ENCODE data around the gene RBMS1.

The RBMS1 gene

GRCh38 chr2:160358046-160358445, 135.6 kb downstream of the RBMS1 start:
- no peak overlapping the region for H3K27ac Mint-ChIP-seq
- H3K4me3 Mint-ChIP-seq: no peak overlapping the region
- DNase-seq (no peak), ATAC-seq (no peak)
- H3K27me3 Mint-ChIP-seq: no peaks in the 10 kb centered on the region
- peaks cover 46% of the 10 kb centered on the region for H3K4me1 Mint-ChIP-seq
- H3K9me3 Mint-ChIP-seq: no peaks in the 10 kb centered on the region
- H3K36me3 Mint-ChIP-seq (ENCODE audit: low read depth): peaks cover 9% of the 10 kb centered on the region

DNA sequence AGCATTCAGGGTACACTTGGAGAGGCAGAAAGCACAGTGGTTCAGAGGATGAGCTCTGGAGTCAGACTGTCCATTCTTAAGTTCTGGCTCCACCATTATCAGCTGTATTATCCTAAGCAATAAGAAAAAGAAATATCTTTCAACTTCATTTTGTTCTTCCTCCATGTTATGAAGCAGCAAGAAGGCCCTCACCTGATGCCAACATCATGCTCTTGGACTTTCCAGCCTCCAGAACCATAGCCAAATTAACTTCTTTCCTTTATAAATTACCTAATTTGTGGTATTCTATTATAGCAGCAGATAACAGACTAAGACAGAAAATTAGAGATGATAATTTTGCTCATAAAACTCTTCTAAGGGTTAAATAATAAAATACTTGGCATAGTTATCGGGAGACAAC, 137.1 kb downstream of the RBMS1 start:
- Mint-ChIP-seq H3K4me1 (peaks cover 56% of the 10 kb centered on the region), H3K9me3 (no peaks in the 10 kb centered on the region), H3K27me3 (no peaks in the 10 kb centered on the region), H3K4me3 (no peak overlapping the region), H3K36me3 (ENCODE audit: low read depth) (peaks cover 8% of the 10 kb centered on the region), H3K27ac (no peak overlapping the region)
- no peak for DNase-seq
- no peak for ATAC-seq

GRCh38 chr2:160355080-160355479, 138.5 kb downstream of the RBMS1 start:
- H3K4me3 Mint-ChIP-seq: no peak overlapping the region
- DNase-seq (no peak), ATAC-seq (no peak)
- no peaks in the 10 kb centered on the region for H3K9me3 Mint-ChIP-seq
- H3K27ac Mint-ChIP-seq: no peak overlapping the region
- H3K4me1 Mint-ChIP-seq: peaks cover 53% of the 10 kb centered on the region
- H3K36me3 Mint-ChIP-seq (ENCODE audit: low read depth): peaks cover 8% of the 10 kb centered on the region
- no peaks in the 10 kb centered on the region for H3K27me3 Mint-ChIP-seq

GRCh38 chr2:160354677-160355076, 138.9 kb downstream of the RBMS1 start:
- DNase-seq: no peak
- no peaks in the 10 kb centered on the region for H3K27me3 Mint-ChIP-seq
- H3K9me3 Mint-ChIP-seq: no peaks in the 10 kb centered on the region
- H3K36me3 Mint-ChIP-seq (ENCODE audit: low read depth): peaks cover 8% of the 10 kb centered on the region
- peak overlapping the region; percentile 21 for H3K27ac Mint-ChIP-seq
- no peak for ATAC-seq
- H3K4me1 Mint-ChIP-seq: peaks cover 53% of the 10 kb centered on the region
- no peak overlapping the region for H3K4me3 Mint-ChIP-seq

DNA sequence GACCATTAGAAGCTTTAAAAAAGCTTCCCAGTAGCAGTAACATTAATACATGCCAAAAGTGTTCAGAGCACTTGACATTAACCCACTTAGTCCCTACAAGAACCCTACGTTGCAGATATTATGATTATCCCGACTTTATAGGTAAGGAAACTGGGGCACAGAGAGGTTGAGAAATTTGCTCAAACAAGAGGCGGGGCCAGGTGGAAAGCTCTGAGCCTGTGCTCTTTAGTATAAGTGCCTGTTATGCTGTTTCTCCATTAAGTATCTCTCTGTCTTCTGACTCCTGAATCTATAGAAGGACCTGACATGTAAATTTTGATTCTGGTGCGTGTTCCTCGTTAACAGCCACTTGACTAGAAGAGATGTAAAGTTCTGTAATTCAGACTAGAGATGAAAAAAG, 139.8 kb downstream of the RBMS1 start:
- Mint-ChIP-seq H3K9me3 (no peaks in the 10 kb centered on the region), H3K27me3 (no peaks in the 10 kb centered on the region), H3K4me1 (peaks cover 53% of the 10 kb centered on the region), H3K27ac (no peak overlapping the region), H3K4me3 (no peak overlapping the region), H3K36me3 (ENCODE audit: low read depth) (peaks cover 8% of the 10 kb centered on the region)
- DNase-seq (no peak), ATAC-seq (no peak)

- Mint-ChIP-seq H3K9me3 (no peaks in the 10 kb centered on the region), H3K4me3 (no peak overlapping the region), H3K36me3 (ENCODE audit: low read depth) (peaks cover 8% of the 10 kb centered on the region), H3K27ac (no peak overlapping the region), H3K27me3 (no peaks in the 10 kb centered on the region), H3K4me1 (peaks cover 57% of the 10 kb centered on the region)
- DNase-seq (no peak), ATAC-seq (peak; percentile 56)
Measured at GRCh38 chr2:160353166-160353565, 140.4 kb downstream of the RBMS1 start.

DNA sequence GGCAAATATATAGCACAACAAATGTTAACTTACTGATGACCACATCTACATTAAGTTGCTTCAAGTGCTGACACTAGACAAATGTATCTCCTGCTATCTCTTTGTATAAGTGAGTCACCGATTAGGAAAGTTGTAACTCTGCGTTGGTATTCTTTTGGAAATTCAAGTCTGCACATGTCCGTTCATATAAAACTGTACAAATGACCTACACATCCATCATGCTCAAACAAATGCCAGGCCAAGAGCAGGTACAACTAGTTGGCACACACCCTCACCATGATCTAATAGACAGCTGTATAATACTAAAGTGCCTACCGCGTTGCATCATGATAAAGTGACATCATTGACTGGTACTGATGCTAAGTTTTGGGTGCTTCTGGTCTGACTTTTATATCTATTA, 141.1 kb downstream of the RBMS1 start:
- H3K4me1 Mint-ChIP-seq: peaks cover 60% of the 10 kb centered on the region
- no peaks in the 10 kb centered on the region for H3K27me3 Mint-ChIP-seq
- H3K4me3 Mint-ChIP-seq: no peak overlapping the region
- no peak for ATAC-seq
- no peak for DNase-seq
- H3K9me3 Mint-ChIP-seq: no peaks in the 10 kb centered on the region
- peaks cover 3% of the 10 kb centered on the region for H3K36me3 Mint-ChIP-seq (ENCODE audit: low read depth)
- H3K27ac Mint-ChIP-seq: no peak overlapping the region

- H3K27ac Mint-ChIP-seq: peak overlapping the region; percentile 25
- no peak overlapping the region for H3K4me3 Mint-ChIP-seq
- peaks cover 65% of the 10 kb centered on the region for H3K4me1 Mint-ChIP-seq
- peak; percentile 58 for ATAC-seq
- H3K27me3 Mint-ChIP-seq: no peaks in the 10 kb centered on the region
- H3K36me3 Mint-ChIP-seq (ENCODE audit: low read depth): peaks cover 2% of the 10 kb centered on the region
- DNase-seq: no peak
- H3K9me3 Mint-ChIP-seq: no peaks in the 10 kb centered on the region
Measured at GRCh38 chr2:160351956-160352355, 141.7 kb downstream of the RBMS1 start.

- Mint-ChIP-seq H3K4me1 (peaks cover 71% of the 10 kb centered on the region), H3K27ac (no peak overlapping the region), H3K27me3 (no peaks in the 10 kb centered on the region), H3K36me3 (ENCODE audit: low read depth) (peaks cover 2% of the 10 kb centered on the region), H3K9me3 (peaks cover 2% of the 10 kb centered on the region), H3K4me3 (no peak overlapping the region)
- ATAC-seq: no peak
- no peak for DNase-seq
Measured at GRCh38 chr2:160349306-160349705, 144.3 kb downstream of the RBMS1 start.

DNA sequence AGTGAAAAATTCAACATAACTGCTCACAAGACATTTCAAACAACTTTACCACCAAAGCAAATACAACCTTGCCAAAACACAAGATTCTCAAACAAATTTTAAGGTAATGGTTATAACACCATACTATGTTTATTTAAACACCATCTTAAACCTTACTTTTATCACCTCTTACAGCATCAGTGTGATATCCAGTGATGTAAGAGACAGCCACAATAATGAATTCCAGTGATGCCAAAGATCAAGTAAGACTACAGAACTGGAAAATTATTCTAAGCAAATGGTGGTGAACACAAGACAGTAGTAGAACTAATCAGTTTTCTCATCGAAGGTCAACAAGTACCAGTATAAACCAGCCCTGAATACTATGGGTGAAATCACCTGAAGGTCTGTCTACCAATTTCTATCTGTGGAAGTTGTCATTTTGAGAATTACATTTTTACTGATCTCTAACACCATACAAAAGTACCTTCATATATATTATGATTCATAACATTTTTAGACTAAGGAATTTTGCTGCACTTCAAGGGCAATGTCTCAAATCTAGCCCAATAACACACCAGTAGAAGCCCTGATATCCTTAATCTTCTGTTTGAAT, 146.2 kb downstream of the RBMS1 start:
- peaks cover 68% of the 10 kb centered on the region for H3K4me1 Mint-ChIP-seq
- no peaks in the 10 kb centered on the region for H3K27me3 Mint-ChIP-seq
- no peak overlapping the region for H3K27ac Mint-ChIP-seq
- H3K9me3 Mint-ChIP-seq: peaks cover 3% of the 10 kb centered on the region
- no peak for DNase-seq
- peak; percentile 30 for ATAC-seq
- peaks cover 3% of the 10 kb centered on the region for H3K36me3 Mint-ChIP-seq (ENCODE audit: low read depth)
- H3K4me3 Mint-ChIP-seq: no peak overlapping the region

DNA sequence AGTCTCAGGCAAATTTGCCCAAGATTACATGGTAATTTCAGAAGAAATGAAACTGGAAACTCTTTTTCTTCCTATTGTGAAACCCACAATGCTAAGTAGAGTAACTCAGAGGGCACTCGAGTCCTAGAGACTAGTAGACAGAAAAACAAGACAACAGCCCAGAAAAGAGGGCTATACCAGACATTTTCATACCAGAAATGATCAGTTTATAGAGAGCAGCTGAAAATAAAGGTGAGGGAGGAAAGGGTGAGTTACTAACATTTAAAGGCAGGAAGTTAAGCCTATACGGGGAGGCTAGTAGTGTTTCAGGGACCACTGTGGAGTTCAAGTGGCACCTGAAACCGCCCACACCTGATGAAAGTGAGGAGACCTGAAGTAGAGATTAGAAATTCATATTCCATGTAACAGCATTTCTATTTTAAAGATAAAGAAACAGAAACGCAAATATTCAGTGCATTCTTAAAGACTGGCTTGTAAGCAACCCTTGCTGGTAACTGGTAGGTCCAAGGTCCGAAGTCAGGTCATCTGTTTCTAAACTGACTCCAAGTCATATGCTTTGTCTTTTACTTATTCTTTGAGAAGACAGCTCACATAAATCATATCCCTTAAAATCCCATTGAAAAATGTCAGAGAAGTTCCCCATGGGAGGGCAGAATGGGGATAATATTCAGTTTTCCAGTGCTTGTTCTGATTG, 148.4 kb downstream of the RBMS1 start:
- ATAC-seq: peak; percentile 76
- peaks cover 3% of the 10 kb centered on the region for H3K36me3 Mint-ChIP-seq (ENCODE audit: low read depth)

DNA sequence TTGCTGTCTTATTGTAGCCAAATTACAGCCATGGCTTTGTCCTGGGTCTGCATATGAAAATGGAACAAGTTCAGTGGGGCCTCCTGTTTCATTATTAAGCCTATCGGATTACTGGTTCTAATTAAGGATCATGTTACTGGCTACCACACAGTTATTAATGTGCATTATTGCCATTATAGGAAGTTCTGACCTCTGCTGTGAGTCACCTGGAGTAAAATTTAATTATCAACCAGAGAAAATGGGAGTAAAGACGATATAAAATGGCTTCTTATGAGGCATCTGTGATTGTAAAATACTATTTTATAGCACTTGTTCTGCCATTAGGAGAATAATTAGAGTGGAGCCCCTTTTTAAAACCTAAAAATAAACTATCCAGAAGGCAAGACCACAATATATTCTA, 150.2 kb downstream of the RBMS1 start:
- Mint-ChIP-seq H3K36me3 (ENCODE audit: low read depth) (peaks cover 3% of the 10 kb centered on the region), H3K27ac (no peak overlapping the region)
- ATAC-seq: no peak

More for the DNA sequence above, 148.4 kb downstream of the RBMS1 start:
- H3K27ac Mint-ChIP-seq: peak overlapping the region; percentile 82
- peaks cover 3% of the 10 kb centered on the region for H3K9me3 Mint-ChIP-seq
- H3K4me1 Mint-ChIP-seq: peaks cover 65% of the 10 kb centered on the region
- peak overlapping the region; percentile 59 for H3K4me3 Mint-ChIP-seq
- no peaks in the 10 kb centered on the region for H3K27me3 Mint-ChIP-seq
- no peak for DNase-seq

DNA sequence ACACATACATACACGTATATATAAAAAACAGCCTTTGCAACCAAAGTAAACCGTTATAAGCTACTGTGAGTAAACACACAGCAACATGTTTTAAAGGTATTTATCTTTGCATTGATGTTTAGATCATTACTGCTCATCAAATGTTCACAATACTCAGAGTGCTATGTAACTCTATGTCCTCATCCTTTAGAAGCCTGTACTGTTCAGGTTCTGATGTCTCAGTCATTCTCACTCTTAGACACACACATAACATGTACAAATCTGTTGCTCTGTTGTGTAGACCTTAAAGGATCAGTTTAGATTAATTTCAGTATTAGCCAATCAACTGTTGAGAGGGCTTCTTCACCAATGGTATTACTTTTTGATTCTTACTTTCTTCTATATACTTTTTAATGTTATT, 153.9 kb downstream of the RBMS1 start:
- Mint-ChIP-seq H3K27me3 (no peaks in the 10 kb centered on the region), H3K9me3 (peaks cover 3% of the 10 kb centered on the region), H3K36me3 (ENCODE audit: low read depth) (peaks cover 1% of the 10 kb centered on the region), H3K4me1 (peaks cover 68% of the 10 kb centered on the region), H3K4me3 (no peak overlapping the region), H3K27ac (no peak overlapping the region)
- DNase-seq: no peak
- ATAC-seq: no peak

More for the DNA sequence above, 150.2 kb downstream of the RBMS1 start:
- DNase-seq: no peak
- Mint-ChIP-seq H3K27me3 (no peaks in the 10 kb centered on the region), H3K4me3 (no peak overlapping the region), H3K4me1 (peaks cover 75% of the 10 kb centered on the region), H3K9me3 (peaks cover 3% of the 10 kb centered on the region)

GRCh38 chr2:160338901-160339685, 154.5 kb downstream of the RBMS1 start:
- no peak for DNase-seq
- H3K4me1 Mint-ChIP-seq: peaks cover 68% of the 10 kb centered on the region
- no peak overlapping the region for H3K4me3 Mint-ChIP-seq
- no peaks in the 10 kb centered on the region for H3K27me3 Mint-ChIP-seq
- H3K9me3 Mint-ChIP-seq: no peaks in the 10 kb centered on the region
- no peak for ATAC-seq
- no peaks in the 10 kb centered on the region for H3K36me3 Mint-ChIP-seq (ENCODE audit: low read depth)
- H3K27ac Mint-ChIP-seq: no peak overlapping the region

- Mint-ChIP-seq H3K27me3 (no peaks in the 10 kb centered on the region), H3K4me1 (peaks cover 73% of the 10 kb centered on the region), H3K9me3 (no peaks in the 10 kb centered on the region), H3K27ac (no peak overlapping the region), H3K4me3 (no peak overlapping the region), H3K36me3 (ENCODE audit: low read depth) (no peaks in the 10 kb centered on the region)
- ATAC-seq: no peak
- no peak for DNase-seq
Measured at GRCh38 chr2:160337728-160338127, 155.9 kb downstream of the RBMS1 start.
